ENCODE measurements around the gene TMEM72.

- TF ChIP-seq GATA3 (IDR thresholded peaks at IDR 0.05; ENCODE audit: low read depth, low read length) (no peak), GATA2 (IDR thresholded peaks at IDR 0.05; ENCODE audit: low read depth, low read length) (no peak)
These were observed 41.1 kb upstream of the TMEM72 start for GRCh38 chr10:44870031-44870430.

Measured in SH-SY5Y (cell line).